SK-N-SH (cell line): ENCODE measurements around the gene PIPOX.

Source experiments
- GABPA ChIP-seq: IDR thresholded peaks from 2 replicates; pipeline ENCODE4 v1.4.0; 2012; ENCODE audit warnings: low read depth, mild to moderate bottlenecking
- RAD21 ChIP-seq: IDR thresholded peaks from 2 replicates; pipeline ENCODE4 v1.6.1; 2012; ENCODE audit warnings: mild to moderate bottlenecking, low read length
- TF ChIP-seq, protein P1 (sequence below): fragments of 200-600 bp; sonication (generic); IDR thresholded peaks from 2 replicates; pipeline ENCODE4 v1.6.1; 2017; ENCODE audit warnings: antibody characterized with exemption, mild to moderate bottlenecking, moderate library complexity

DNA sequence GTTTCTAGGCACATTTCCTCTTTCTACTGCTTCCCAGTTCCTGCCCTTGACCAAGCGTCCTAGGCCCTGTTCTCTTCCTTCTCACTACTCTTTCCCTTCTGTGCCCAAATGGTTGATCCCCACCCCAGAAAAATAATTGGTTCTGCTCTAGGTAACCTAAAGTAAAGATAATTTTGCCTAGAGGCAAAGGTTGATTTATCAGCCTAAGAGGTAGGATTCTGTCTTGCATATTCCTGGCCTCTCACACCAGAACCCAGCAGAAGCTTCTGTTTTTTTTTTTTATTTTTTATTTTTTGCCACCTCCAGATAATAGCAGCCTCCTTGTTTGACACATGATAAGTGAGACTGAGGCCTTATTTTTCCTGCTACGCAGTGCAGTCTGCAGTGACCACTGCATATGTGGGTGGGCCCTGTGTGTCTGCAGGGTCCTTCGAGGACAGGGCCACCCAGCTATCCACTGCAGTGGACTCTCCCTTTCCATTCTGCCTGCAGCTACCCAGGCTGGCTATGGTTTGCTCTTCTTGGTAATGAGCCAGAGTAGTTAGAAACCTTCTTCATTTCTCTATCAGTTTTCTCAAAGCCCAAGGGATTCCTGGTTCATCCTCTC lies 701 bp downstream of the PIPOX start:
- TF ChIP-seq, protein P1, sequence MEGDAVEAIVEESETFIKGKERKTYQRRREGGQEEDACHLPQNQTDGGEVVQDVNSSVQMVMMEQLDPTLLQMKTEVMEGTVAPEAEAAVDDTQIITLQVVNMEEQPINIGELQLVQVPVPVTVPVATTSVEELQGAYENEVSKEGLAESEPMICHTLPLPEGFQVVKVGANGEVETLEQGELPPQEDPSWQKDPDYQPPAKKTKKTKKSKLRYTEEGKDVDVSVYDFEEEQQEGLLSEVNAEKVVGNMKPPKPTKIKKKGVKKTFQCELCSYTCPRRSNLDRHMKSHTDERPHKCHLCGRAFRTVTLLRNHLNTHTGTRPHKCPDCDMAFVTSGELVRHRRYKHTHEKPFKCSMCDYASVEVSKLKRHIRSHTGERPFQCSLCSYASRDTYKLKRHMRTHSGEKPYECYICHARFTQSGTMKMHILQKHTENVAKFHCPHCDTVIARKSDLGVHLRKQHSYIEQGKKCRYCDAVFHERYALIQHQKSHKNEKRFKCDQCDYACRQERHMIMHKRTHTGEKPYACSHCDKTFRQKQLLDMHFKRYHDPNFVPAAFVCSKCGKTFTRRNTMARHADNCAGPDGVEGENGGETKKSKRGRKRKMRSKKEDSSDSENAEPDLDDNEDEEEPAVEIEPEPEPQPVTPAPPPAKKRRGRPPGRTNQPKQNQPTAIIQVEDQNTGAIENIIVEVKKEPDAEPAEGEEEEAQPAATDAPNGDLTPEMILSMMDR = no peak
- TF ChIP-seq GABPA (no peak), RAD21 (no peak)
